Measurements from ENCODE around the gene LRRC42.

Gene LRRC42

GRCh38 chr1:54010415-54011117, 64.4 kb downstream of the LRRC42 start:
- Histone ChIP-seq H3K4me3 (ENCODE audit: low read length) (no peak overlapping the region), H3K9ac (ENCODE audit: low read length) (no peak overlapping the region), H3K9me3 (ENCODE audit: control insufficient read depth, low read length) (no peaks in the 10 kb centered on the region), H3K4me1 (ENCODE audit: control insufficient read depth, insufficient read depth, low read length) (no peaks in the 10 kb centered on the region), H3K36me3 (ENCODE audit: control insufficient read depth, insufficient read depth, low read length, severe bottlenecking) (no peaks in the 10 kb centered on the region), H3K27me3 (replicated peaks; ENCODE audit: control insufficient read depth, insufficient read depth, low read length) (peaks cover 51% of the 10 kb centered on the region)
- no peak for DNase-seq (ENCODE audit: low read depth)

GRCh38 chr1:54011316-54012007, 65.3 kb downstream of the LRRC42 start:
- H3K36me3 ChIP-seq (ENCODE audit: control insufficient read depth, insufficient read depth, low read length, severe bottlenecking): no peaks in the 10 kb centered on the region
- peaks cover 47% of the 10 kb centered on the region for H3K27me3 ChIP-seq (replicated peaks; ENCODE audit: control insufficient read depth, insufficient read depth, low read length)
- no peak overlapping the region for H3K4me3 ChIP-seq (ENCODE audit: low read length)
- no peak overlapping the region for H3K9ac ChIP-seq (ENCODE audit: low read length)
- H3K9me3 ChIP-seq (ENCODE audit: control insufficient read depth, low read length): no peaks in the 10 kb centered on the region
- no peak for DNase-seq (ENCODE audit: low read depth)
- peaks cover 4% of the 10 kb centered on the region for H3K4me1 ChIP-seq (ENCODE audit: control insufficient read depth, insufficient read depth, low read length)

GRCh38 chr1:54012008-54012325, 65.8 kb downstream of the LRRC42 start:
- no peak for DNase-seq (ENCODE audit: low read depth)
- Histone ChIP-seq H3K4me1 (ENCODE audit: control insufficient read depth, insufficient read depth, low read length) (peaks cover 8% of the 10 kb centered on the region), H3K4me3 (ENCODE audit: low read length) (no peak overlapping the region), H3K36me3 (ENCODE audit: control insufficient read depth, insufficient read depth, low read length, severe bottlenecking) (no peaks in the 10 kb centered on the region), H3K9me3 (ENCODE audit: control insufficient read depth, low read length) (no peaks in the 10 kb centered on the region), H3K27me3 (replicated peaks; ENCODE audit: control insufficient read depth, insufficient read depth, low read length) (peaks cover 47% of the 10 kb centered on the region), H3K9ac (ENCODE audit: low read length) (no peak overlapping the region)

DNA sequence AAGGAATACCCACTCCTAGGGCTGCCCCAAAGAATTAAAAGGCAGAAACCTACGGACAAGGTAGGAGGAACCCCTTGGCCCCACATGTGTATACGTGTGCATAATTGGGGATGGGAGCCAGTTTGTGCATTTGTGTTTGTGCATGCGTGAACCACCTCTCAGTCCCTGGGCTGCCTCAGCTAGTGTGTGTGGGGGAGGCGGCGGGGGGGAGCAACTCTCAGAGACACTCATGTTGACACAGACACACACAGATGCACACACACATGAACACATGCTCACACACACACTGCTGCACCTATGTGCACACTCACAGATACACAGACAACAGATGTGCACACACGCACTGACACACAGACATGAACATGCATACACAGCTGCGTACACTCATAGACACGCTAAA, 66.7 kb downstream of the LRRC42 start:
- DNase-seq (ENCODE audit: low read depth): no peak
- peaks cover 8% of the 10 kb centered on the region for H3K4me1 ChIP-seq (ENCODE audit: control insufficient read depth, insufficient read depth, low read length)
- no peak overlapping the region for H3K4me3 ChIP-seq (ENCODE audit: low read length)
- no peaks in the 10 kb centered on the region for H3K9me3 ChIP-seq (ENCODE audit: control insufficient read depth, low read length)
- H3K36me3 ChIP-seq (ENCODE audit: control insufficient read depth, insufficient read depth, low read length, severe bottlenecking): no peaks in the 10 kb centered on the region
- H3K9ac ChIP-seq (ENCODE audit: low read length): no peak overlapping the region
- H3K27me3 ChIP-seq (replicated peaks; ENCODE audit: control insufficient read depth, insufficient read depth, low read length): peaks cover 52% of the 10 kb centered on the region

GRCh38 chr1:54013393-54014008, 67.4 kb downstream of the LRRC42 start:
- Histone ChIP-seq H3K9me3 (ENCODE audit: control insufficient read depth, low read length) (no peaks in the 10 kb centered on the region), H3K27me3 (replicated peaks; ENCODE audit: control insufficient read depth, insufficient read depth, low read length) (peaks cover 52% of the 10 kb centered on the region), H3K36me3 (ENCODE audit: control insufficient read depth, insufficient read depth, low read length, severe bottlenecking) (no peaks in the 10 kb centered on the region), H3K4me1 (ENCODE audit: control insufficient read depth, insufficient read depth, low read length) (peaks cover 8% of the 10 kb centered on the region), H3K4me3 (ENCODE audit: low read length) (no peak overlapping the region), H3K9ac (ENCODE audit: low read length) (no peak overlapping the region)
- DNase-seq (ENCODE audit: low read depth): no peak

- Histone ChIP-seq H3K4me3 (ENCODE audit: low read length) (no peak overlapping the region), H3K36me3 (ENCODE audit: control insufficient read depth, insufficient read depth, low read length, severe bottlenecking) (no peaks in the 10 kb centered on the region), H3K9ac (ENCODE audit: low read length) (no peak overlapping the region), H3K9me3 (ENCODE audit: control insufficient read depth, low read length) (no peaks in the 10 kb centered on the region), H3K4me1 (ENCODE audit: control insufficient read depth, insufficient read depth, low read length) (peaks cover 8% of the 10 kb centered on the region), H3K27me3 (replicated peaks; ENCODE audit: control insufficient read depth, insufficient read depth, low read length) (peaks cover 50% of the 10 kb centered on the region)
- no peak for DNase-seq (ENCODE audit: low read depth)
These were observed 68.0 kb downstream of the LRRC42 start for GRCh38 chr1:54014009-54014629.

- Histone ChIP-seq H3K4me1 (ENCODE audit: control insufficient read depth, insufficient read depth, low read length) (peaks cover 8% of the 10 kb centered on the region), H3K9me3 (ENCODE audit: control insufficient read depth, low read length) (no peaks in the 10 kb centered on the region), H3K36me3 (ENCODE audit: control insufficient read depth, insufficient read depth, low read length, severe bottlenecking) (no peaks in the 10 kb centered on the region), H3K27me3 (replicated peaks; ENCODE audit: control insufficient read depth, insufficient read depth, low read length) (peaks cover 32% of the 10 kb centered on the region), H3K9ac (ENCODE audit: low read length) (no peak overlapping the region), H3K4me3 (ENCODE audit: low read length) (no peak overlapping the region)
- DNase-seq (ENCODE audit: low read depth): peak; percentile 62
These were observed 70.5 kb downstream of the LRRC42 start for GRCh38 chr1:54016343-54017282.
